ENCODE measurements around the gene ARMC5. TPM values are rescaled to one million over a fixed set of nuclear protein-coding genes. Genes with fewer than 3 reads are reported as not detected.

The ARMC5 gene
- total RNA-seq, 1 experiment from 2014 or later, result 11.3 TPM

DNA sequence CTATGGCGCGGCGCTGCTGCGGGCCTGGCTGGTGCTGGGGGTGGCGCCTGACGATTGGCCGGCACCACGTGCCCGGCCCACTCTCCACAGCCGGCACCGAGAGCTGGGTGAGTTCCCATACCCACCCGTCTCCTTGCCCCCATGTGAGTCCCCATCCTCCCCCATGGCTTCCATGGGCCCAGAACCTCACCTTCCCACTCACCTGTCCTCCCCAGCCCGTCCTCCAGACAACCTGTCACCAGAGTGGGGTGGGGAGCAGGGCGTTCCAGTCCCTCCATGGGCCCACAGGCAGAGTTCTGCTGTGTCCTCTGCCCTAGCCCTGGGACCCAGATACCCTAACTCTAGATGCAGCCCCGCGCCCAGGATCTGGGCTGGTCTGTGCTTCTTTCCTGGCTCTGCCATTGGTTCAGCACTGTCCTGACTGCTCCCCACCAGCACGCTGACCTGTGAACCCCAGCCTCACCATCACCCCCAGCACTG lies 5.5 kb downstream of the ARMC5 start:
- Mint-ChIP-seq H3K27ac (no peak overlapping the region), H3K4me1 (peaks cover 2% of the 10 kb centered on the region; the same call in 1 of the 2 replicates), H3K4me3 (no peak overlapping the region), H3K36me3 (peaks cover 15% of the 10 kb centered on the region; the same call in 1 of the 2 replicates), H3K9me3 (no peaks in the 10 kb centered on the region), H3K27me3 (ENCODE audit: low read depth) (no peaks in the 10 kb centered on the region; the same call in none of the 2 replicates)
- TF ChIP-seq, protein P1, sequence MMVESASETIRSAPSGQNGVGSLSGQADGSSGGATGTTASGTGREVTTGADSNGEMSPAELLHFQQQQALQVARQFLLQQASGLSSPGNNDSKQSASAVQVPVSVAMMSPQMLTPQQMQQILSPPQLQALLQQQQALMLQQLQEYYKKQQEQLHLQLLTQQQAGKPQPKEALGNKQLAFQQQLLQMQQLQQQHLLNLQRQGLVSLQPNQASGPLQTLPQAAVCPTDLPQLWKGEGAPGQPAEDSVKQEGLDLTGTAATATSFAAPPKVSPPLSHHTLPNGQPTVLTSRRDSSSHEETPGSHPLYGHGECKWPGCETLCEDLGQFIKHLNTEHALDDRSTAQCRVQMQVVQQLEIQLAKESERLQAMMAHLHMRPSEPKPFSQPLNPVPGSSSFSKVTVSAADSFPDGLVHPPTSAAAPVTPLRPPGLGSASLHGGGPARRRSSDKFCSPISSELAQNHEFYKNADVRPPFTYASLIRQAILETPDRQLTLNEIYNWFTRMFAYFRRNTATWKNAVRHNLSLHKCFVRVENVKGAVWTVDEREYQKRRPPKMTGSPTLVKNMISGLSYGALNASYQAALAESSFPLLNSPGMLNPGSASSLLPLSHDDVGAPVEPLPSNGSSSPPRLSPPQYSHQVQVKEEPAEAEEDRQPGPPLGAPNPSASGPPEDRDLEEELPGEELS (CRISPR knock-in tag; IDR thresholded peaks at IDR 0.05), result no peak
- TF ChIP-seq NFYB (CRISPR knock-in tag; conservative IDR thresholded peaks at IDR 0.05; ENCODE audit: low read depth), result no peak
- no peak for TF ChIP-seq ZNF232 (CRISPR knock-in tag; IDR thresholded peaks at IDR 0.05)
- TF ChIP-seq JUN (CRISPR knock-in tag; IDR thresholded peaks at IDR 0.05), result no peak
- TF ChIP-seq, protein P2, sequence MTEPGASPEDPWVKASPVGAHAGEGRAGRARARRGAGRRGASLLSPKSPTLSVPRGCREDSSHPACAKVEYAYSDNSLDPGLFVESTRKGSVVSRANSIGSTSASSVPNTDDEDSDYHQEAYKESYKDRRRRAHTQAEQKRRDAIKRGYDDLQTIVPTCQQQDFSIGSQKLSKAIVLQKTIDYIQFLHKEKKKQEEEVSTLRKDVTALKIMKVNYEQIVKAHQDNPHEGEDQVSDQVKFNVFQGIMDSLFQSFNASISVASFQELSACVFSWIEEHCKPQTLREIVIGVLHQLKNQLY (CRISPR knock-in tag; IDR thresholded peaks at IDR 0.05), result no peak
- no peak for TF ChIP-seq ESRRA (CRISPR knock-in tag; IDR thresholded peaks at IDR 0.05; ENCODE audit: borderline replicate concordance)
- TF ChIP-seq, protein P3, sequence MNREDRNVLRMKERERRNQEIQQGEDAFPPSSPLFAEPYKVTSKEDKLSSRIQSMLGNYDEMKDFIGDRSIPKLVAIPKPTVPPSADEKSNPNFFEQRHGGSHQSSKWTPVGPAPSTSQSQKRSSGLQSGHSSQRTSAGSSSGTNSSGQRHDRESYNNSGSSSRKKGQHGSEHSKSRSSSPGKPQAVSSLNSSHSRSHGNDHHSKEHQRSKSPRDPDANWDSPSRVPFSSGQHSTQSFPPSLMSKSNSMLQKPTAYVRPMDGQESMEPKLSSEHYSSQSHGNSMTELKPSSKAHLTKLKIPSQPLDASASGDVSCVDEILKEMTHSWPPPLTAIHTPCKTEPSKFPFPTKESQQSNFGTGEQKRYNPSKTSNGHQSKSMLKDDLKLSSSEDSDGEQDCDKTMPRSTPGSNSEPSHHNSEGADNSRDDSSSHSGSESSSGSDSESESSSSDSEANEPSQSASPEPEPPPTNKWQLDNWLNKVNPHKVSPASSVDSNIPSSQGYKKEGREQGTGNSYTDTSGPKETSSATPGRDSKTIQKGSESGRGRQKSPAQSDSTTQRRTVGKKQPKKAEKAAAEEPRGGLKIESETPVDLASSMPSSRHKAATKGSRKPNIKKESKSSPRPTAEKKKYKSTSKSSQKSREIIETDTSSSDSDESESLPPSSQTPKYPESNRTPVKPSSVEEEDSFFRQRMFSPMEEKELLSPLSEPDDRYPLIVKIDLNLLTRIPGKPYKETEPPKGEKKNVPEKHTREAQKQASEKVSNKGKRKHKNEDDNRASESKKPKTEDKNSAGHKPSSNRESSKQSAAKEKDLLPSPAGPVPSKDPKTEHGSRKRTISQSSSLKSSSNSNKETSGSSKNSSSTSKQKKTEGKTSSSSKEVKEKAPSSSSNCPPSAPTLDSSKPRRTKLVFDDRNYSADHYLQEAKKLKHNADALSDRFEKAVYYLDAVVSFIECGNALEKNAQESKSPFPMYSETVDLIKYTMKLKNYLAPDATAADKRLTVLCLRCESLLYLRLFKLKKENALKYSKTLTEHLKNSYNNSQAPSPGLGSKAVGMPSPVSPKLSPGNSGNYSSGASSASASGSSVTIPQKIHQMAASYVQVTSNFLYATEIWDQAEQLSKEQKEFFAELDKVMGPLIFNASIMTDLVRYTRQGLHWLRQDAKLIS (CRISPR knock-in tag; IDR thresholded peaks at IDR 0.05; ENCODE audit: borderline replicate concordance), result no peak
- CTCF ChIA-PET, result no interaction called here
- DNase-seq (ENCODE audit: low spot score) (no peak), ATAC-seq (no peak)
- POLR2A ChIA-PET, result no interaction called here

DNA sequence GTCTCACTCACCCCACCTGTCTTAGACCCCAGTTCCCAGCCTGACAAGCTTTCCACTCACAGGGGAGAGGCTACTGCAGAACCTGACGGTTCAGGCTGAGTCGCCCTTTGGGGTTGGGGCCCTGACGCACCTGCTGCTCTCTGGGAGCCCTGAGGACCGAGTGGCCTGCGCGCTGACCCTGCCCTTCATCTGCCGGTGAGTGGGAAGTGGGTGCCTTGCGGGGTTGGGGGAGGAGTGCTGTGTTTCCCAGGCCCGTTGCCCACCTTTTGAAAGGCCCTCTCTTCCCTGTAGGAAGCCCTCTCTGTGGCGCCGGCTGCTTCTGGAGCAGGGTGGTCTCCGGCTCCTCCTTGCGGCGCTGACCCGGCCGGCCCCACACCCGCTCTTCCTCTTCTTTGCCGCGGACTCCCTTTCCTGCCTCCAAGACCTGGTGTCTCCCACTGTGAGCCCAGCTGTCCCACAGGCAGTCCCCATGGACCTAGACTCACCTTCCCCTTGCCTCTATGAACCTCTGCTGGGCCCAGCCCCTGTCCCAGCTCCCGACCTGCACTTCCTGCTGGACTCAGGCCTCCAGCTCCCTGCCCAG lies 6.6 kb downstream of the ARMC5 start:
- Mint-ChIP-seq H3K4me3 (no peak overlapping the region), H3K27ac (no peak overlapping the region)
- CTCF ChIA-PET, result interaction anchor here (0.6 kb wide), 1 partner anchor 63 kb away, joined by 3 read pairs; no protein-coding TSS in a partner anchor
- no peak for TF ChIP-seq NR1H2 (CRISPR knock-in tag; IDR thresholded peaks at IDR 0.05)
- TF ChIP-seq FOXP1 (CRISPR knock-in tag; IDR thresholded peaks at IDR 0.05; ENCODE audit: borderline replicate concordance), result no peak
- TF ChIP-seq SP1 (CRISPR knock-in tag; conservative IDR thresholded peaks at IDR 0.05), result no peak
- TF ChIP-seq OVOL2 (CRISPR knock-in tag; IDR thresholded peaks at IDR 0.05; ENCODE audit: borderline replicate concordance), result no peak
- no peak for TF ChIP-seq ZNF423 (CRISPR knock-in tag; IDR thresholded peaks at IDR 0.05)
- TF ChIP-seq, protein P4, sequence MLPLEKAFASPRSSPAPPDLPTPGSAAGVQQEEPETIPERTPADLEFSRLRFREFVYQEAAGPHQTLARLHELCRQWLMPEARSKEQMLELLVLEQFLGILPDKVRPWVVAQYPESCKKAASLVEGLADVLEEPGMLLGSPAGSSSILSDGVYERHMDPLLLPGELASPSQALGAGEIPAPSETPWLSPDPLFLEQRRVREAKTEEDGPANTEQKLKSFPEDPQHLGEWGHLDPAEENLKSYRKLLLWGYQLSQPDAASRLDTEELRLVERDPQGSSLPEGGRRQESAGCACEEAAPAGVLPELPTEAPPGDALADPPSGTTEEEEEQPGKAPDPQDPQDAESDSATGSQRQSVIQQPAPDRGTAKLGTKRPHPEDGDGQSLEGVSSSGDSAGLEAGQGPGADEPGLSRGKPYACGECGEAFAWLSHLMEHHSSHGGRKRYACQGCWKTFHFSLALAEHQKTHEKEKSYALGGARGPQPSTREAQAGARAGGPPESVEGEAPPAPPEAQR (CRISPR knock-in tag; IDR thresholded peaks at IDR 0.05), result no peak
- TF ChIP-seq SOX15 (CRISPR knock-in tag; IDR thresholded peaks at IDR 0.05), result no peak
- TF ChIP-seq, protein P5, sequence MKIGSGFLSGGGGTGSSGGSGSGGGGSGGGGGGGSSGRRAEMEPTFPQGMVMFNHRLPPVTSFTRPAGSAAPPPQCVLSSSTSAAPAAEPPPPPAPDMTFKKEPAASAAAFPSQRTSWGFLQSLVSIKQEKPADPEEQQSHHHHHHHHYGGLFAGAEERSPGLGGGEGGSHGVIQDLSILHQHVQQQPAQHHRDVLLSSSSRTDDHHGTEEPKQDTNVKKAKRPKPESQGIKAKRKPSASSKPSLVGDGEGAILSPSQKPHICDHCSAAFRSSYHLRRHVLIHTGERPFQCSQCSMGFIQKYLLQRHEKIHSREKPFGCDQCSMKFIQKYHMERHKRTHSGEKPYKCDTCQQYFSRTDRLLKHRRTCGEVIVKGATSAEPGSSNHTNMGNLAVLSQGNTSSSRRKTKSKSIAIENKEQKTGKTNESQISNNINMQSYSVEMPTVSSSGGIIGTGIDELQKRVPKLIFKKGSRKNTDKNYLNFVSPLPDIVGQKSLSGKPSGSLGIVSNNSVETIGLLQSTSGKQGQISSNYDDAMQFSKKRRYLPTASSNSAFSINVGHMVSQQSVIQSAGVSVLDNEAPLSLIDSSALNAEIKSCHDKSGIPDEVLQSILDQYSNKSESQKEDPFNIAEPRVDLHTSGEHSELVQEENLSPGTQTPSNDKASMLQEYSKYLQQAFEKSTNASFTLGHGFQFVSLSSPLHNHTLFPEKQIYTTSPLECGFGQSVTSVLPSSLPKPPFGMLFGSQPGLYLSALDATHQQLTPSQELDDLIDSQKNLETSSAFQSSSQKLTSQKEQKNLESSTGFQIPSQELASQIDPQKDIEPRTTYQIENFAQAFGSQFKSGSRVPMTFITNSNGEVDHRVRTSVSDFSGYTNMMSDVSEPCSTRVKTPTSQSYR (CRISPR knock-in tag; IDR thresholded peaks at IDR 0.05), result no peak
- TF ChIP-seq MXD4 (CRISPR knock-in tag; IDR thresholded peaks at IDR 0.05; ENCODE audit: borderline replicate concordance), result no peak
- no peak for TF ChIP-seq SMAD3 (CRISPR knock-in tag; IDR thresholded peaks at IDR 0.05; ENCODE audit: borderline replicate concordance)
- no peak for TF ChIP-seq ZNF138 (CRISPR knock-in tag; conservative IDR thresholded peaks at IDR 0.05)
- TF ChIP-seq, protein P6, sequence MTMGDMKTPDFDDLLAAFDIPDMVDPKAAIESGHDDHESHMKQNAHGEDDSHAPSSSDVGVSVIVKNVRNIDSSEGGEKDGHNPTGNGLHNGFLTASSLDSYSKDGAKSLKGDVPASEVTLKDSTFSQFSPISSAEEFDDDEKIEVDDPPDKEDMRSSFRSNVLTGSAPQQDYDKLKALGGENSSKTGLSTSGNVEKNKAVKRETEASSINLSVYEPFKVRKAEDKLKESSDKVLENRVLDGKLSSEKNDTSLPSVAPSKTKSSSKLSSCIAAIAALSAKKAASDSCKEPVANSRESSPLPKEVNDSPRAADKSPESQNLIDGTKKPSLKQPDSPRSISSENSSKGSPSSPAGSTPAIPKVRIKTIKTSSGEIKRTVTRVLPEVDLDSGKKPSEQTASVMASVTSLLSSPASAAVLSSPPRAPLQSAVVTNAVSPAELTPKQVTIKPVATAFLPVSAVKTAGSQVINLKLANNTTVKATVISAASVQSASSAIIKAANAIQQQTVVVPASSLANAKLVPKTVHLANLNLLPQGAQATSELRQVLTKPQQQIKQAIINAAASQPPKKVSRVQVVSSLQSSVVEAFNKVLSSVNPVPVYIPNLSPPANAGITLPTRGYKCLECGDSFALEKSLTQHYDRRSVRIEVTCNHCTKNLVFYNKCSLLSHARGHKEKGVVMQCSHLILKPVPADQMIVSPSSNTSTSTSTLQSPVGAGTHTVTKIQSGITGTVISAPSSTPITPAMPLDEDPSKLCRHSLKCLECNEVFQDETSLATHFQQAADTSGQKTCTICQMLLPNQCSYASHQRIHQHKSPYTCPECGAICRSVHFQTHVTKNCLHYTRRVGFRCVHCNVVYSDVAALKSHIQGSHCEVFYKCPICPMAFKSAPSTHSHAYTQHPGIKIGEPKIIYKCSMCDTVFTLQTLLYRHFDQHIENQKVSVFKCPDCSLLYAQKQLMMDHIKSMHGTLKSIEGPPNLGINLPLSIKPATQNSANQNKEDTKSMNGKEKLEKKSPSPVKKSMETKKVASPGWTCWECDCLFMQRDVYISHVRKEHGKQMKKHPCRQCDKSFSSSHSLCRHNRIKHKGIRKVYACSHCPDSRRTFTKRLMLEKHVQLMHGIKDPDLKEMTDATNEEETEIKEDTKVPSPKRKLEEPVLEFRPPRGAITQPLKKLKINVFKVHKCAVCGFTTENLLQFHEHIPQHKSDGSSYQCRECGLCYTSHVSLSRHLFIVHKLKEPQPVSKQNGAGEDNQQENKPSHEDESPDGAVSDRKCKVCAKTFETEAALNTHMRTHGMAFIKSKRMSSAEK (CRISPR knock-in tag; IDR thresholded peaks at IDR 0.05; ENCODE audit: borderline replicate concordance), result no peak
- TF ChIP-seq NFYB (CRISPR knock-in tag; conservative IDR thresholded peaks at IDR 0.05; ENCODE audit: low read depth), result no peak

More for the DNA sequence above, 6.6 kb downstream of the ARMC5 start:
- POLR2A ChIA-PET, result no interaction called here
- DNase-seq (ENCODE audit: low spot score), result no peak
- Mint-ChIP-seq H3K4me1 (no peaks in the 10 kb centered on the region), H3K36me3 (peaks cover 15% of the 10 kb centered on the region; the same call in 1 of the 2 replicates), H3K9me3 (no peaks in the 10 kb centered on the region), H3K27me3 (ENCODE audit: low read depth) (peaks cover 7% of the 10 kb centered on the region)
- ATAC-seq, result no peak
